HEK293 (cell line): ENCODE results near the gene SRSF5.

Experiments used
- CTCF ChIA-PET: fragments of 350-600 bp; formaldehyde crosslinking; extraction: SDS; loops from one replicate; lab custom pipeline; 2021; ENCODE audit warnings: antibody characterized with exemption; lab: Yijun Ruan, JAX
- POLR2A ChIA-PET: fragments of 300-600 bp; formaldehyde crosslinking; extraction: SDS; loops from one replicate; lab custom pipeline; 2020; ENCODE audit warnings: antibody characterized with exemption, inconsistent platforms; lab: Yijun Ruan, JAX
- H3K27ac ChIP-seq: fragments of 200-500 bp; sonication (Bioruptor generic); 2 replicates; pipeline ENCODE4 v1.5.1; 2014; ENCODE audit warnings: low read depth, low read length, control low read depth, inconsistent platforms; ENCODE audit errors: extremely low read depth
- H3K36me3 ChIP-seq, 2 experiments: fragments of 200-500 bp in 1 of 2; sonication (Bioruptor generic) in 1 of 2; 1 replicate in 1 of 2; 2 replicates in 1 of 2; pipeline ENCODE4 v1.5.1; 2014 to 2017; ENCODE audit warnings: inconsistent platforms in 2 of 2, low read length in 2 of 2; ENCODE audit not compliant: control insufficient read depth in 2 of 2, insufficient read depth in 1 of 2
- H3K4me1 ChIP-seq: fragments of 200-500 bp; sonication (Bioruptor generic); 2 replicates; pipeline ENCODE4 v1.5.1; 2014; ENCODE audit warnings: mild to moderate bottlenecking, low read length, inconsistent platforms; ENCODE audit not compliant: control insufficient read depth, insufficient read depth
- H3K4me3 ChIP-seq: 2 replicates; pipeline ENCODE4 v1.5.1; 2011; ENCODE audit warnings: low read depth, mild to moderate bottlenecking, control low read depth, low read length, moderate library complexity
- H3K9me3 ChIP-seq: fragments of 200-500 bp; sonication (Bioruptor generic); 2 replicates; pipeline ENCODE4 v1.5.1; 2014; ENCODE audit warnings: low read depth, low read length, inconsistent platforms; ENCODE audit not compliant: control insufficient read depth, insufficient read depth
- ATF2 ChIP-seq: fragments of 450-650 bp; formaldehyde crosslinking; IDR thresholded peaks from 2 replicates; pipeline ENCODE4 v1.5.1; 2016; ENCODE audit warnings: missing biosample characterization, missing genetic modification characterization, low read depth
- BCL11B ChIP-seq: fragments of 450-650 bp; formaldehyde crosslinking; IDR thresholded peaks from 2 replicates; pipeline ENCODE4 v1.5.1; 2016; ENCODE audit warnings: low read depth, missing biosample characterization, missing genetic modification characterization
- GLIS2 ChIP-seq: fragments of 450-650 bp; formaldehyde crosslinking; IDR thresholded peaks from 2 replicates; pipeline ENCODE4 v1.5.1; 2016; ENCODE audit warnings: missing biosample characterization, missing genetic modification characterization
- PRDM6 ChIP-seq: fragments of 450-650 bp; formaldehyde crosslinking; IDR thresholded peaks from 2 replicates; pipeline ENCODE4 v1.5.1; 2017; ENCODE audit warnings: missing biosample characterization, missing genetic modification characterization
- ZBTB6 ChIP-seq: fragments of 450-650 bp; formaldehyde crosslinking; IDR thresholded peaks from 2 replicates; pipeline ENCODE4 v1.5.1; 2017; ENCODE audit warnings: missing biosample characterization, missing genetic modification characterization
- ZIC2 ChIP-seq: fragments of 450-650 bp; formaldehyde crosslinking; IDR thresholded peaks from 2 replicates; pipeline ENCODE4 v1.5.1; 2016; ENCODE audit warnings: missing biosample characterization, missing genetic modification characterization
- ZNF16 ChIP-seq: fragments of 450-650 bp; formaldehyde crosslinking; IDR thresholded peaks from 2 replicates; pipeline ENCODE4 v1.5.1; 2016; ENCODE audit warnings: low read depth, missing biosample characterization, missing genetic modification characterization
- ZNF2 ChIP-seq: fragments of 450-650 bp; formaldehyde crosslinking; IDR thresholded peaks from 2 replicates; pipeline ENCODE4 v1.5.1; 2016; ENCODE audit warnings: missing biosample characterization, missing genetic modification characterization
- ZNF48 ChIP-seq: fragments of 450-650 bp; formaldehyde crosslinking; IDR thresholded peaks from 2 replicates; pipeline ENCODE4 v1.5.1; 2016; ENCODE audit warnings: missing biosample characterization, missing genetic modification characterization
- ZNF514 ChIP-seq: fragments of 450-650 bp; formaldehyde crosslinking; IDR thresholded peaks from 2 replicates; pipeline ENCODE4 v1.5.1; 2016; ENCODE audit warnings: missing biosample characterization, missing genetic modification characterization
- ZNF530 ChIP-seq: fragments of 450-650 bp; formaldehyde crosslinking; IDR thresholded peaks from 2 replicates; pipeline ENCODE4 v1.5.1; 2016; ENCODE audit warnings: low read depth, missing biosample characterization, missing genetic modification characterization
- ZNF561 ChIP-seq: fragments of 450-650 bp; IDR thresholded peaks from 2 replicates; pipeline ENCODE4 v1.5.1; 2018; ENCODE audit warnings: missing biosample characterization, missing genetic modification characterization, borderline replicate concordance
- ZNF623 ChIP-seq: fragments of 450-650 bp; formaldehyde crosslinking; IDR thresholded peaks from 2 replicates; pipeline ENCODE4 v1.5.1; 2016; ENCODE audit warnings: missing biosample characterization, missing genetic modification characterization
- ZNF645 ChIP-seq: fragments of 450-650 bp; formaldehyde crosslinking; IDR thresholded peaks from 2 replicates; pipeline ENCODE4; 2016; ENCODE audit warnings: missing biosample characterization, missing genetic modification characterization
- ZNF791 ChIP-seq: fragments of 450-650 bp; formaldehyde crosslinking; IDR thresholded peaks from 2 replicates; pipeline ENCODE4 v1.5.1; 2016; ENCODE audit warnings: missing biosample characterization, missing genetic modification characterization
- ZNF843 ChIP-seq: fragments of 450-650 bp; formaldehyde crosslinking; IDR thresholded peaks from 2 replicates; pipeline ENCODE4 v1.5.1; 2016; ENCODE audit warnings: missing biosample characterization, missing genetic modification characterization
- ZSCAN16 ChIP-seq: fragments of 450-650 bp; formaldehyde crosslinking; IDR thresholded peaks from 2 replicates; pipeline ENCODE4 v1.5.1; 2016; ENCODE audit warnings: missing biosample characterization, missing genetic modification characterization
- ZSCAN23 ChIP-seq: fragments of 450-650 bp; formaldehyde crosslinking; IDR thresholded peaks from 2 replicates; pipeline ENCODE4 v1.5.1; 2016; ENCODE audit warnings: missing biosample characterization, missing genetic modification characterization

SRSF5 gene

GRCh38 chr14:69803753-69804152 is 36.8 kb downstream of the SRSF5 start (continued):
- TF ChIP-seq ZNF791, result no peak
- no peak for TF ChIP-seq PRDM6 (tag by site-specific recombination)
- no peak for TF ChIP-seq ZNF561
- TF ChIP-seq ZSCAN16 (tag by site-specific recombination), result no peak
- TF ChIP-seq ZNF843 (tag by site-specific recombination), result no peak
- TF ChIP-seq ZNF16 (tag by site-specific recombination), result no peak
- no peak for TF ChIP-seq ZNF514 (tag by site-specific recombination)

- Histone ChIP-seq H3K27ac (no peak overlapping the region), H3K9me3 (no peaks in the 10 kb centered on the region), H3K4me1 (peaks cover 2% of the 10 kb centered on the region; the same call in 1 of the 2 replicates), H3K4me3 (no peak overlapping the region), H3K36me3 (no peaks in the 10 kb centered on the region)
- ChIA-PET POLR2A (no interaction called here), CTCF (interaction anchor here (0.6 kb wide), 1 partner anchor 153 kb away, joined by 3 read pairs; no protein-coding TSS in a partner anchor)
- no peak for TF ChIP-seq ZNF623 (tag by site-specific recombination)
These were observed 38.0 kb downstream of the SRSF5 start for GRCh38 chr14:69804902-69805301.

GRCh38 chr14:69807192-69807591 is 40.2 kb downstream of the SRSF5 start:
- TF ChIP-seq ZNF530 (tag by site-specific recombination) (no peak), ZBTB6 (tag by site-specific recombination) (peak; percentile 77)

GRCh38 chr14:69808919-69809808 is 42.2 kb downstream of the SRSF5 start:
- Histone ChIP-seq H3K4me1 (peaks cover 2% of the 10 kb centered on the region; the same call in 1 of the 2 replicates), H3K36me3 (no peaks in the 10 kb centered on the region), H3K27ac (no peak overlapping the region), H3K9me3 (no peaks in the 10 kb centered on the region), H3K4me3 (no peak overlapping the region)
- ChIA-PET POLR2A (no interaction called here), CTCF (interaction anchor here (0.5 to 2.4 kb wide), 5 partner anchors 9 to 234 kb away, joined by 3 to 10 read pairs (median 4); no protein-coding TSS in a partner anchor)
- TF ChIP-seq GLIS2 (tag by site-specific recombination), result no peak
- no peak for TF ChIP-seq ATF2
- TF ChIP-seq ZNF48 (tag by site-specific recombination), result no peak
- TF ChIP-seq ZIC2, result peak; percentile 95
- TF ChIP-seq BCL11B (tag by site-specific recombination), result no peak
- TF ChIP-seq ZNF2, result no peak
- TF ChIP-seq ZNF645 (tag by site-specific recombination), result no peak
- no peak for TF ChIP-seq ZSCAN23 (tag by site-specific recombination)

More at GRCh38 chr14:69807192-69807591, 40.2 kb downstream of the SRSF5 start:
- H3K36me3 ChIP-seq, result no peaks in the 10 kb centered on the region
- peaks cover 2% of the 10 kb centered on the region; the same call in 1 of the 2 replicates for H3K4me1 ChIP-seq
- POLR2A ChIA-PET, result interaction anchor here (0.6 kb wide), 1 partner anchor 1952 kb away, joined by 3 read pairs; no protein-coding TSS in a partner anchor
- H3K9me3 ChIP-seq, result no peaks in the 10 kb centered on the region
- CTCF ChIA-PET, result interaction anchor here (0.6 to 2.4 kb wide), 4 partner anchors 11 to 260 kb away, joined by 3 to 10 read pairs (median 5); no protein-coding TSS in a partner anchor
- H3K27ac ChIP-seq, result no peak overlapping the region
- H3K4me3 ChIP-seq, result no peak overlapping the region
